Spleen (tissue), 7 donors: ENCODE measurements around the gene BABAM2.

Experiments
- POLR2A ChIP-seq, 3 donors: fragments of 450-650 bp; IDR thresholded peaks; one replicate each; pipeline ENCODE4 v1.5.1; 2017; ENCODE audit warnings: antibody characterized with exemption in 3 of 3, mild to moderate bottlenecking in 1 of 3
- POLR2AphosphoS5 ChIP-seq, 3 donors: sonication (generic); formaldehyde crosslinking; IDR thresholded peaks; one replicate each; pipeline ENCODE4 v1.5.1; 2017; ENCODE audit warnings: antibody characterized with exemption in 3 of 3
- TF ChIP-seq, protein P1 (sequence below), 11 experiments: fragments of 200-600 bp in 7 of 11; fragments of 450-650 bp in 4 of 11; sonication (generic) in 4 of 11; IDR thresholded peaks in 8 of 11; conservative IDR thresholded peaks in 3 of 11; 1 replicate in 7 of 11; 2 replicates in 4 of 11; pipeline versions ENCODE4 v1.4.0 to v1.8.0; 2016 to 2021; ENCODE audit warnings: antibody characterized with exemption in 11 of 11, inconsistent platforms in 4 of 11, mild to moderate bottlenecking in 1 of 11
- donor health status: DM: no; HTN: no; CAD: no; lungs with moderate emphysema.
- donor health status: DM: no; HTN: no; CAD: no.
- donor health status: DM: no; HTN: no; CAD: no.

DNA sequence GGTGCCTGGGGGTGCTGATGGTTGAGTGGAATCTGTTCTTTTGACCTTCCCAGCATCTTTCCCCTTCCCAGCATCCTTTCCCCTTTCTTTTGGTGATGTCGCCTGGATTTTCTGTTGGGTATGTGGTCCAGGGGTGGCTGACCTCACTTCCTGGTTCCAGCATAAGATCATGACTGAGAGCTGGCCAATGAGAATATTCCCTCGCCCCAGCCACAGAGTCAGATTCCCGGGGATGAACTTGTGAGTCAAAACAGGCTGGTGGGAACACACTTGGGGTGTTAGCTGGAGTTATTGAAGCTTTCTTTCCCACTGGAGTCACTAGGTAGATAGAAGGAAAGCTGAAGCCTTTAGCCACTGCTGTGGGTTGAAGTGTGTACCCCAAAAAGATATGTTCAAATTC, 474.1 kb downstream of the BABAM2 start:
- TF ChIP-seq, protein P1, sequence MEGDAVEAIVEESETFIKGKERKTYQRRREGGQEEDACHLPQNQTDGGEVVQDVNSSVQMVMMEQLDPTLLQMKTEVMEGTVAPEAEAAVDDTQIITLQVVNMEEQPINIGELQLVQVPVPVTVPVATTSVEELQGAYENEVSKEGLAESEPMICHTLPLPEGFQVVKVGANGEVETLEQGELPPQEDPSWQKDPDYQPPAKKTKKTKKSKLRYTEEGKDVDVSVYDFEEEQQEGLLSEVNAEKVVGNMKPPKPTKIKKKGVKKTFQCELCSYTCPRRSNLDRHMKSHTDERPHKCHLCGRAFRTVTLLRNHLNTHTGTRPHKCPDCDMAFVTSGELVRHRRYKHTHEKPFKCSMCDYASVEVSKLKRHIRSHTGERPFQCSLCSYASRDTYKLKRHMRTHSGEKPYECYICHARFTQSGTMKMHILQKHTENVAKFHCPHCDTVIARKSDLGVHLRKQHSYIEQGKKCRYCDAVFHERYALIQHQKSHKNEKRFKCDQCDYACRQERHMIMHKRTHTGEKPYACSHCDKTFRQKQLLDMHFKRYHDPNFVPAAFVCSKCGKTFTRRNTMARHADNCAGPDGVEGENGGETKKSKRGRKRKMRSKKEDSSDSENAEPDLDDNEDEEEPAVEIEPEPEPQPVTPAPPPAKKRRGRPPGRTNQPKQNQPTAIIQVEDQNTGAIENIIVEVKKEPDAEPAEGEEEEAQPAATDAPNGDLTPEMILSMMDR (IDR thresholded peaks at IDR 0.05 in 8 of 11, conservative IDR thresholded peaks at IDR 0.05 in 3 of 11) = no peak
- no peak for TF ChIP-seq POLR2A (IDR thresholded peaks at IDR 0.05)
- TF ChIP-seq POLR2AphosphoS5 (IDR thresholded peaks at IDR 0.05) = no peak
